ENCODE data around the gene RHBDD1. TPM values are rescaled to one million over a fixed set of nuclear protein-coding genes. Genes with fewer than 3 reads are reported as not detected.

RHBDD1 gene
- polyA plus RNA-seq, 2 of the 4 experiments (the other 2 are of a cell fraction), result 8.3 to 46.9 TPM

- ChIA-PET POLR2A (no interaction called here), CTCF (no interaction called here)
- Histone ChIP-seq H3K4me1 (peaks cover 6% of the 10 kb centered on the region; the same call in 2 of the 3 replicates), H3K27ac (peak overlapping the region in 1 of 2 experiments; percentile 15; a peak in 1 of 6 replicates), H3K4me3 (no peak overlapping the region), H3K9me3 (no peaks in the 10 kb centered on the region), H3K4me2 (peak overlapping the region; percentile 24; the same call in 2 of the 3 replicates)
- DNase-seq (ENCODE audit: low read depth in 1 of 2, low spot score in 1 of 2) (peak in 1 of 2 experiments; percentile 51), FAIRE-seq (no peak), ATAC-seq (peak; percentile 55 to 71; a peak in 5 of 6 replicates)
- 47% methylated on average over 15 of the region's 15 CpGs for WGBS (ENCODE audit: missing lambda C conversion rate)
- TF ChIP-seq MAFK (IDR thresholded peaks at IDR 0.05; ENCODE audit: partially characterized antibody), result peak; percentile 84
- TF ChIP-seq CHD4 (IDR thresholded peaks at IDR 0.05; ENCODE audit: borderline replicate concordance), result no peak
Observed at GRCh38 chr2:226995625-226996041, 159.8 kb downstream of the RHBDD1 start.

GRCh38 chr2:226999661-227000060 lies 163.8 kb downstream of the RHBDD1 start:
- ATAC-seq, result no peak
- DNase-seq (ENCODE audit: low read depth in 1 of 2, low spot score in 1 of 2), result no peak
- Histone ChIP-seq H3K4me1 (peaks cover 6% of the 10 kb centered on the region; the same call in 2 of the 3 replicates), H3K9me3 (no peaks in the 10 kb centered on the region), H3K4me2 (no peak overlapping the region), H3K27ac (no peak overlapping the region), H3K4me3 (no peak overlapping the region)
- WGBS (ENCODE audit: missing lambda C conversion rate), result 87% methylated on average over 2 of the region's 2 CpGs
- no peak for TF ChIP-seq TFCP2L1 (CRISPR knock-in tag; IDR thresholded peaks at IDR 0.05)
- no peak for TF ChIP-seq RAD21 (conservative IDR thresholded peaks at IDR 0.05 in 1 of 2, IDR thresholded peaks at IDR 0.05 in 1 of 2)
- TF ChIP-seq JUNB (IDR thresholded peaks at IDR 0.05), result no peak
- TF ChIP-seq EHMT2 (IDR thresholded peaks at IDR 0.05; ENCODE audit: low read depth), result no peak
- no peak for TF ChIP-seq REST (IDR thresholded peaks at IDR 0.05)
- no peak for TF ChIP-seq ZSCAN20 (CRISPR knock-in tag; IDR thresholded peaks at IDR 0.05)
- TF ChIP-seq POLR2A (IDR thresholded peaks at IDR 0.05; ENCODE audit: low read length), result no peak
- TF ChIP-seq RARB (CRISPR knock-in tag; IDR thresholded peaks at IDR 0.05), result no peak
- no peak for FAIRE-seq
- POLR2A ChIA-PET, result no interaction called here
- CTCF ChIA-PET, result no interaction called here

- TF ChIP-seq CEBPB (IDR thresholded peaks at IDR 0.05), result no peak
- TF ChIP-seq CHD4 (IDR thresholded peaks at IDR 0.05; ENCODE audit: borderline replicate concordance), result no peak
- TF ChIP-seq CBX2 (IDR thresholded peaks at IDR 0.05; ENCODE audit: borderline replicate concordance, low read depth), result no peak
- TF ChIP-seq ZNF302 (CRISPR knock-in tag; IDR thresholded peaks at IDR 0.05), result no peak
- TF ChIP-seq POLR2A (IDR thresholded peaks at IDR 0.05; ENCODE audit: low read length), result no peak
- no peak for TF ChIP-seq BCL3 (IDR thresholded peaks at IDR 0.05)
- TF ChIP-seq JUNB (IDR thresholded peaks at IDR 0.05), result no peak
- Histone ChIP-seq H3K9me3 (no peaks in the 10 kb centered on the region), H3K27ac (no peak overlapping the region), H3K4me1 (peaks cover 5% of the 10 kb centered on the region; the same call in 2 of the 3 replicates), H3K4me3 (no peak overlapping the region), H3K4me2 (no peak overlapping the region)
- POLR2A ChIA-PET, result no interaction called here
- no peak for FAIRE-seq
- 100% methylated on average over 2 of the region's 2 CpGs for WGBS (ENCODE audit: missing lambda C conversion rate)
- DNase-seq (ENCODE audit: low read depth in 1 of 2, low spot score in 1 of 2), result no peak
- CTCF ChIA-PET, result interaction anchor here (1.1 to 1.5 kb wide), 2 partner anchors 15 to 1331 kb away, joined by 3 to 4 read pairs; no protein-coding TSS in a partner anchor
- no peak for ATAC-seq
Observed at GRCh38 chr2:227000123-227000522, 164.3 kb downstream of the RHBDD1 start.

GRCh38 chr2:227004482-227004881 lies 168.6 kb downstream of the RHBDD1 start:
- ChIA-PET POLR2A (no interaction called here), CTCF (no interaction called here)
- Histone ChIP-seq H3K4me3 (no peak overlapping the region), H3K9me3 (no peaks in the 10 kb centered on the region), H3K4me2 (no peak overlapping the region), H3K4me1 (no peaks in the 10 kb centered on the region), H3K27ac (no peak overlapping the region)
- TF ChIP-seq ATOH8 (CRISPR knock-in tag; IDR thresholded peaks at IDR 0.05; ENCODE audit: low read depth) (no peak), FOSL2 (IDR thresholded peaks at IDR 0.05) (no peak), FOSL2 (CRISPR knock-in tag; IDR thresholded peaks at IDR 0.05) (no peak), ESRRA (IDR thresholded peaks at IDR 0.05; ENCODE audit: borderline replicate concordance, low read length) (no peak), RFX5 (IDR thresholded peaks at IDR 0.05) (no peak), E2F6 (IDR thresholded peaks at IDR 0.05; ENCODE audit: borderline replicate concordance, low read depth) (no peak), HOXB5 (CRISPR knock-in tag; IDR thresholded peaks at IDR 0.05) (no peak), SMC3 (IDR thresholded peaks at IDR 0.05) (no peak), NR3C1 (IDR thresholded peaks at IDR 0.05) (no peak), NFE2L2 (conservative IDR thresholded peaks at IDR 0.05; ENCODE audit: low read length) (no peak), ZFP36 (IDR thresholded peaks at IDR 0.05; ENCODE audit: borderline replicate concordance, partially characterized antibody) (no peak), KDM1A (IDR thresholded peaks at IDR 0.05; ENCODE audit: low read depth) (no peak), SREBF2 (IDR thresholded peaks at IDR 0.05) (no peak), NPAS2 (CRISPR knock-in tag; IDR thresholded peaks at IDR 0.05; ENCODE audit: borderline replicate concordance) (no peak)
- DNase-seq (ENCODE audit: low read depth in 1 of 2, low spot score in 1 of 2) (no peak), ATAC-seq (no peak), FAIRE-seq (no peak)
- WGBS (ENCODE audit: missing lambda C conversion rate), result 83% methylated on average over 6 of the region's 6 CpGs
